Body of pancreas (tissue), 4 donors: ENCODE measurements around the gene WNK1. TPM values are rescaled to one million over a fixed set of nuclear protein-coding genes. Genes with fewer than 3 reads are reported as not detected.

Experiments
- ATAC-seq: fragments of 150-250 bp; one replicate; pipeline ENCODE4 v1.9.1; 2016
- DNase-seq, 4 donors: peaks; one replicate each; pipeline ENCODE4 v3.0.0-alpha.2; 2019
- H3K27ac ChIP-seq, 4 donors: fragments of 200-600 bp; sonication (generic); 1 replicate in 3 of 4; 2 replicates in 1 of 4; pipeline versions ENCODE4 v1.5.1 to v1.6.1; 2016 to 2019; ENCODE audit warnings: mild to moderate bottlenecking in 1 of 4, mixed read lengths in 1 of 4, moderate library complexity in 1 of 4
- H3K27me3 ChIP-seq, 2 donors: fragments of 200-600 bp; sonication (generic); one replicate each; pipeline ENCODE4 v1.6.0; 2016; ENCODE audit warnings: mild to moderate bottlenecking in 1 of 2
- H3K36me3 ChIP-seq, 2 donors: fragments of 200-600 bp; sonication (generic); replicated peaks in 1 of 2; 2 replicates each; pipeline ENCODE4 v1.5.1; 2016; ENCODE audit warnings: low read depth in 2 of 2; ENCODE audit not compliant: insufficient read depth in 1 of 2
- H3K4me1 ChIP-seq: fragments of 200-600 bp; sonication (generic); one replicate; pipeline ENCODE4 v1.6.0; 2016
- H3K4me3 ChIP-seq, 2 donors: fragments of 200-600 bp; sonication (generic); 1 replicate in 1 of 2; 2 replicates in 1 of 2; pipeline ENCODE4 v1.5.1; 2016 to 2019
- H3K9me3 ChIP-seq, 3 donors: fragments of 200-600 bp; sonication (generic); 1 replicate in 2 of 3; 2 replicates in 1 of 3; pipeline ENCODE4 v1.5.1; 2016
- CTCF ChIP-seq, 7 experiments: fragments of 450-650 bp in 4 of 7; fragments of 200-600 bp in 3 of 7; sonication (generic) in 3 of 7; IDR thresholded peaks; one replicate each; pipeline ENCODE4 v1.5.1; 2016 to 2019; ENCODE audit warnings: antibody characterized with exemption in 7 of 7
- POLR2A ChIP-seq, 3 donors: fragments of 450-650 bp; IDR thresholded peaks; one replicate each; pipeline ENCODE4 v1.6.1; 2016; ENCODE audit warnings: antibody characterized with exemption in 3 of 3, mild to moderate bottlenecking in 2 of 3
- WGBS, 2 donors: methylation state at CpG; one replicate each; pipeline ENCODE4 v1.1.5; 2017; 5-methylcytosine and 5-hydroxymethylcytosine counted together
- intact Hi-C: fragments of 100-400 bp; cut with DNase I; formaldehyde crosslinking; loops from one replicate; pipeline ENCODE4 v1.15.1; 2023
- total RNA-seq, 2 donors: library from RNA; depleted of rRNA; stranded (reverse); fragments of >200 nt; gene quantifications; one replicate each; pipeline ENCODE4 v1.1.0, GENCODE V29; 2016

WNK1 gene
- total RNA-seq, 2 donors from 2014 or later, result 56.6 to 96.6 TPM

- DNase-seq, result no peak
- Histone ChIP-seq H3K4me3 (no peak overlapping the region), H3K36me3 (no peaks in the 10 kb centered on the region), H3K27ac (no peak overlapping the region), H3K27me3 (no peaks in the 10 kb centered on the region), H3K4me1 (peaks cover 3% of the 10 kb centered on the region), H3K9me3 (no peaks in the 10 kb centered on the region)
- TF ChIP-seq POLR2A (IDR thresholded peaks at IDR 0.05) (no peak), CTCF (IDR thresholded peaks at IDR 0.05) (no peak)
- intact Hi-C loops, result no loop called here
- no peak for ATAC-seq
- WGBS, 2 donors, result 82 to 88% methylated on average over 2 of the region's 2 CpGs
Observed at GRCh38 chr12:738712-739111, 13.7 kb upstream of the WNK1 start.

GRCh38 chr12:739349-739748, 13.0 kb upstream of the WNK1 start:
- Histone ChIP-seq H3K4me3 (no peak overlapping the region), H3K9me3 (no peaks in the 10 kb centered on the region), H3K4me1 (peaks cover 3% of the 10 kb centered on the region), H3K27ac (no peak overlapping the region), H3K27me3 (no peaks in the 10 kb centered on the region), H3K36me3 (no peaks in the 10 kb centered on the region)
- DNase-seq (no peak), ATAC-seq (no peak)
- intact Hi-C loops, result no loop called here
- whole genome bisulfite sequencing, 2 donors, result 87 to 94% methylated on average over 9 of the region's 9 CpGs
- TF ChIP-seq CTCF (IDR thresholded peaks at IDR 0.05) (no peak), POLR2A (IDR thresholded peaks at IDR 0.05) (no peak)

GRCh38 chr12:740921-741320, 11.5 kb upstream of the WNK1 start:
- H3K27ac ChIP-seq, result no peak overlapping the region
- H3K4me1 ChIP-seq, result peaks cover 3% of the 10 kb centered on the region
- ATAC-seq, result no peak
- H3K36me3 ChIP-seq, result no peaks in the 10 kb centered on the region
- 61 to 64% methylated on average over 6 of the region's 6 CpGs for WGBS, 2 donors
- intact Hi-C loops, result loop anchor here (10.0 kb wide), 1 partner anchor 156 kb away; no protein-coding TSS in a partner anchor
- TF ChIP-seq CTCF (IDR thresholded peaks at IDR 0.05) (no peak), POLR2A (IDR thresholded peaks at IDR 0.05) (no peak)
- DNase-seq, result no peak
- H3K27me3 ChIP-seq, result no peaks in the 10 kb centered on the region
- H3K4me3 ChIP-seq, result no peak overlapping the region
- no peaks in the 10 kb centered on the region for H3K9me3 ChIP-seq

DNA sequence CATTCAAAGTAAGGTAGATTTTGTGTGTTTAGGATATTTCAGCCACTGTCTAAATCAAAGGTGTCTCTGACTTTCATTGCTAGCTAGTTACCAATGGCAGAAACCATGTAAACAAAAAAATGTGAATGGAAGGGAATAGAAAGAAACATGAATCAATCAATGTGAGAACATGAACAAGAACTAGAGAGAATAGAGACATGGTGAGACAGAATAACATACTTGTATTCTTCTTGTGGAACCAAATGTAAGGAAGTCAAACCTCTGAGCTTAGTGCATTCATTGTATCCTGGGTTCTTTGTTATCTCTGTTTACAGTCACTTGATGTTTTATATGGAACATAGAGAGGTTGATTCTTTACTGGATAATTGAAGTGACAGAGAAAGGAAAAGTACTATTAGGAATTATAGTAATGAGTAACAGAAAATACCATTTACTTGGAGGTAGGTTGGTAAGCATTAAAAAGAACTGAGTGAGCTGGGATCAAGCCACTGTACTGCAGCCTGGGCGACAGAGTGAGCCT, 2.6 kb upstream of the WNK1 start:
- TF ChIP-seq POLR2A (IDR thresholded peaks at IDR 0.05) (no peak), CTCF (IDR thresholded peaks at IDR 0.05) (no peak)
- ATAC-seq (no peak), DNase-seq (no peak)
- Histone ChIP-seq H3K4me3 (no peak overlapping the region), H3K9me3 (no peaks in the 10 kb centered on the region), H3K4me1 (peaks cover 15% of the 10 kb centered on the region), H3K36me3 (no peaks in the 10 kb centered on the region), H3K27ac (no peak overlapping the region), H3K27me3 (no peaks in the 10 kb centered on the region)
- 70 to 79% methylated on average over 1 of the region's 1 CpG for WGBS, 2 donors
- intact Hi-C loops, result loop anchor here (10.0 kb wide), 1 partner anchor 165 kb away; no protein-coding TSS in a partner anchor
